ENCODE measurements around the gene ECM2.

Gene ECM2

DNA sequence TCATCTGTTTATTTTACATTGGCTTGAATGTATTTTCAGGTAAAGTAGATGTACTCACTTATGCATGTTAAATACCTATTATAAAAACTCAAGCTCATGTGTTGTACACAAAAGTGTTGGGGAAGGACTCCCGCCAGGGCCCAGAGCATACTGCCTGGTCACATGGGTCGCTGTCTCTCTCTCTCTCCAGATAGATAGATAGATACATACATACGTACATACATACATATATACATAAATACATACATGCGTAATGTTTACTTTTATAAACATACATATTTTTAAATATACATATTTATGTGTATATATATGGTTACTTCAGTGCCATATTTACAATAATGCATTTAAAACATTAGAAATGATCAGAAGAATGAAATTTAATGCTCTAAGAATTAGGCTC lies 78.2 kb downstream of the ECM2 start:
- no peak for DNase-seq

DNA sequence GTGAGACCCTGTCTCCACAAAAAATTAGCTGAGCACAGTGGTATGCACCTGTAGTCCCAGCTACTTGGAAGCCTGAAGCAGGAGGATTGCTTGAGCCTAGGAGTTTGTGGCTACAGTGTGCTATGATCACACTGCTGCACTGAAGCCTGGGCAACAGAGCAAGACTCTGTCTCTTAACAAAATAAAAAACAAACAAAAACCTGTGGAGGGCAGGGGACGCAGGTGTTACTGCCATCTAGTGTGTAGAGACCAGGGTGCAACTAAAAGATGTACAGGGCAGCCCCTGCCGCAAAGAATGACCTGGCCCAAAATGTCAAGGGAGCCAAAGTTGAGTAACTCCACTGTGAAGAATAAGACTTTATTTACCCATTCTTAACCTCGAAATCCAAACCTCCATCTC lies 80.6 kb downstream of the ECM2 start:
- DNase-seq, result no peak

DNA sequence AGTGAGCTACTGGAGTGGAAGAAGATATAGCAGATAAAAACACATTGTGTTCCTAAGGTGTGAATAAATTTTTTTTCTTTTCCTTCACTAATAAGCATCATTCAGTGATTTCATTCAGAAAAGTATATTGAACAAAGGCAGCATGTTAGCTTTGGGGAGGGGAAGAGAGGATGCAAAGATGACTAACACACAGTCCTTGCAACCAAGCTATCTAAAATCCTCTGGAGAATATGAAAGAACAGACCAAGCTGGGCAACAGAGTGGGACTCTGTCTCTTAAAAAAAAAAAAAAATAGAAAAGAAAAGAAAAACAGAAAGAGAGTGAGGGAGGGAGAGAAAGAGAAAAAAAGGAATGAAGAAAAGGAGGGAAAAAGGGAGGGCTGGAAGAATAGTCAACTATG lies 89.3 kb downstream of the ECM2 start:
- no peak for DNase-seq
